DMS53 treated with DMSO at 0.1 percent for 48 hours (cell line): ENCODE data around the gene SOX15.

Experiments
- DNase-seq: peaks from one replicate; lab custom pipeline; 2025; ENCODE audit not compliant: unreplicated experiment; lab: John Stamatoyannopoulos, UW

The SOX15 gene

GRCh38 chr17:7579001-7579833 lies 10.7 kb downstream of the SOX15 start, which contains the start of gene CD68:
Gene CD68, plus strand, starts transcription at chr17:7579638. Its CDS starts 40 bp downstream, at chr17:7579678.
- peak; percentile 80 for DNase-seq

- DNase-seq, result no peak
Measured at GRCh38 chr17:7577327-7578199, 12.3 kb downstream of the SOX15 start.

- no peak for DNase-seq
Measured at GRCh38 chr17:7576432-7576937, 13.4 kb downstream of the SOX15 start.

- DNase-seq, result no peak
Measured at GRCh38 chr17:7575959-7576358, 13.9 kb downstream of the SOX15 start.

GRCh38 chr17:7575481-7575883 lies 14.4 kb downstream of the SOX15 start:
- DNase-seq, result no peak

GRCh38 chr17:7574176-7574953 lies 15.5 kb downstream of the SOX15 start:
- no peak for DNase-seq

GRCh38 chr17:7573324-7574080 lies 16.4 kb downstream of the SOX15 start:
- peak; percentile 82 for DNase-seq

- DNase-seq, result peak; percentile 99
Measured at GRCh38 chr17:7572588-7573323, 17.1 kb downstream of the SOX15 start.

- no peak for DNase-seq
Measured at GRCh38 chr17:7572338-7572587, 17.6 kb downstream of the SOX15 start.

- no peak for DNase-seq
Measured at GRCh38 chr17:7570351-7570750, 19.5 kb downstream of the SOX15 start.

GRCh38 chr17:7569571-7569970 lies 20.3 kb downstream of the SOX15 start:
- DNase-seq, result no peak

GRCh38 chr17:7563115-7563869 lies 26.6 kb downstream of the SOX15 start:
- no peak for DNase-seq

GRCh38 chr17:7562208-7562605 lies 27.7 kb downstream of the SOX15 start:
- DNase-seq, result no peak

- DNase-seq, result peak; percentile 88
Measured at GRCh38 chr17:7561589-7562207, 28.2 kb downstream of the SOX15 start, which contains the start of gene SENP3. Gene SENP3, plus strand, starts transcription at chr17:7561919. Its CDS starts 1,158 bp downstream, at chr17:7563077.

GRCh38 chr17:7561028-7561575 lies 28.8 kb downstream of the SOX15 start:
- peak; percentile 92 for DNase-seq

GRCh38 chr17:7560172-7561027 lies 29.5 kb downstream of the SOX15 start:
- peak; percentile 56 for DNase-seq
